ENCODE data around the gene CD209.
"Not testable (repeated sequence)": the region's sequence is repeated elsewhere in the genome, so short reads cannot be mapped to it uniquely, and the experiment has no call there.

CD209 gene

GRCh38 chr19:7746903-7747884 is at the start of gene CD209:
Gene CD209 (minus strand): TSS chr19:7747534. CDS start chr19:7747511, 23 bp downstream.
- DNase-seq, result no peak

- DNase-seq, result no peak
Observed at GRCh38 chr19:7795555-7796161, 48.3 kb upstream of the CD209 start.

- DNase-seq, result no peak
Observed at GRCh38 chr19:7793493-7793892, 46.2 kb upstream of the CD209 start.

GRCh38 chr19:7792701-7793100 is 45.4 kb upstream of the CD209 start:
- DNase-seq, result not testable (repeated sequence)

- DNase-seq, result no peak
Observed at GRCh38 chr19:7792281-7792680, 44.9 kb upstream of the CD209 start.

- DNase-seq, result no peak
Observed at GRCh38 chr19:7790416-7790815, 43.1 kb upstream of the CD209 start.

- peak; percentile 71 for DNase-seq
Observed at GRCh38 chr19:7789447-7789846, 42.1 kb upstream of the CD209 start.

- no peak for DNase-seq
Observed at GRCh38 chr19:7788933-7789323, 41.6 kb upstream of the CD209 start.

- no peak for DNase-seq
Observed at GRCh38 chr19:7788178-7788932, 41.0 kb upstream of the CD209 start.

- no peak for DNase-seq
Observed at GRCh38 chr19:7787602-7788177, 40.4 kb upstream of the CD209 start.

- no peak for DNase-seq
Observed at GRCh38 chr19:7787141-7787540, 39.8 kb upstream of the CD209 start.

- no peak for DNase-seq
Observed at GRCh38 chr19:7784856-7785255, 37.5 kb upstream of the CD209 start.

GRCh38 chr19:7783991-7784423 is 36.7 kb upstream of the CD209 start:
- DNase-seq, result no peak

GRCh38 chr19:7781157-7781556 is 33.8 kb upstream of the CD209 start:
- DNase-seq, result no peak

GRCh38 chr19:7779631-7780486 is 32.5 kb upstream of the CD209 start:
- DNase-seq, result no peak

- DNase-seq, result no peak
Observed at GRCh38 chr19:7778081-7778480, 30.7 kb upstream of the CD209 start.

GRCh38 chr19:7775761-7776160 is 28.4 kb upstream of the CD209 start:
- DNase-seq, result no peak

GRCh38 chr19:7773841-7774240 is 26.5 kb upstream of the CD209 start:
- no peak for DNase-seq

GRCh38 chr19:7772752-7773291 is 25.5 kb upstream of the CD209 start:
- DNase-seq, result no peak

GRCh38 chr19:7771072-7771471 is 23.7 kb upstream of the CD209 start:
- DNase-seq, result no peak

GRCh38 chr19:7769171-7769570 is 21.8 kb upstream of the CD209 start:
- no peak for DNase-seq

GRCh38 chr19:7767487-7767886 is 20.2 kb upstream of the CD209 start:
- no peak for DNase-seq
